ENCODE results near the gene ARHGAP26.

The ARHGAP26 gene

GRCh38 chr5:143239882-143240518, 469.8 kb downstream of the ARHGAP26 start:
- DNase-seq: no peak

GRCh38 chr5:143241892-143242291, 471.7 kb downstream of the ARHGAP26 start:
- no peak for DNase-seq

GRCh38 chr5:143243103-143243502, 472.9 kb downstream of the ARHGAP26 start:
- DNase-seq: no peak

GRCh38 chr5:143244000-143244736, 474.0 kb downstream of the ARHGAP26 start:
- DNase-seq: no peak

- no peak for DNase-seq
Observed at GRCh38 chr5:143244990-143245389, 474.8 kb downstream of the ARHGAP26 start.

- DNase-seq: no peak
Observed at GRCh38 chr5:143245929-143246561, 475.9 kb downstream of the ARHGAP26 start.

- no peak for DNase-seq
Observed at GRCh38 chr5:143247134-143247815, 477.1 kb downstream of the ARHGAP26 start.

- no peak for DNase-seq
Observed at GRCh38 chr5:143248391-143248790, 478.2 kb downstream of the ARHGAP26 start.

- no peak for DNase-seq
Observed at GRCh38 chr5:143248822-143249579, 478.8 kb downstream of the ARHGAP26 start.

- no peak for DNase-seq
Observed at GRCh38 chr5:143249851-143250250, 479.7 kb downstream of the ARHGAP26 start.

- DNase-seq: no peak
Observed at GRCh38 chr5:143251190-143251589, 481.0 kb downstream of the ARHGAP26 start.

- DNase-seq: no peak
Observed at GRCh38 chr5:143251946-143252345, 481.8 kb downstream of the ARHGAP26 start.

- no peak for DNase-seq
Observed at GRCh38 chr5:143254819-143255218, 484.6 kb downstream of the ARHGAP26 start.

- no peak for DNase-seq
Observed at GRCh38 chr5:143258559-143259253, 488.5 kb downstream of the ARHGAP26 start.

- DNase-seq: no peak
Observed at GRCh38 chr5:143259254-143259605, 489.1 kb downstream of the ARHGAP26 start.

GRCh38 chr5:143261748-143262392, 491.7 kb downstream of the ARHGAP26 start:
- DNase-seq: no peak

- no peak for DNase-seq
Observed at GRCh38 chr5:143262393-143263174, 492.4 kb downstream of the ARHGAP26 start.

- DNase-seq: no peak
Observed at GRCh38 chr5:143263272-143263810, 493.2 kb downstream of the ARHGAP26 start.

GRCh38 chr5:143265995-143266394, 495.8 kb downstream of the ARHGAP26 start:
- DNase-seq: no peak

GRCh38 chr5:143267186-143267585, 497.0 kb downstream of the ARHGAP26 start:
- no peak for DNase-seq

GRCh38 chr5:143268388-143268787, 498.2 kb downstream of the ARHGAP26 start:
- no peak for DNase-seq

All from CD4-positive, alpha-beta T cell treated with Interleukin-21 for 1 hour (primary cell).